ENCODE results near the gene PPP1R11.

DNA sequence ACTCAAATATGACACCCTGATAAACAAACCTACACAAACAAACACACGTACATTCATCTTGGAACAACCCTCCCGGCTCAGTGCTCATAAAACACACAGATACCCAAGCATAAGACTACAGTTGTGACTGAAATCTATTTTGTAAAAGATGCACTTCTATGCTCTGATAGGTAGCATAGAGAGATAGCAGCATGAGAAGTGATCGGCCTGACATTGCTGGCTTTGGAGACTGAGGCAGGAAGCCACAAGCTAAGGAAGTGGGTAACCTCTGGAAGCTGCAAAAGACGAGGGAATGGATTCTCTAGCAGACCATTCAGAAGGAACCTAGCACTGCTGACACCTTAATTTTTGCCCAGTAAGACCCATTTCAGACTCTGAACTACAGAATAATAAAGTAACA is 10.2 kb downstream of the PPP1R11 start:
- TF ChIP-seq, protein P1, sequence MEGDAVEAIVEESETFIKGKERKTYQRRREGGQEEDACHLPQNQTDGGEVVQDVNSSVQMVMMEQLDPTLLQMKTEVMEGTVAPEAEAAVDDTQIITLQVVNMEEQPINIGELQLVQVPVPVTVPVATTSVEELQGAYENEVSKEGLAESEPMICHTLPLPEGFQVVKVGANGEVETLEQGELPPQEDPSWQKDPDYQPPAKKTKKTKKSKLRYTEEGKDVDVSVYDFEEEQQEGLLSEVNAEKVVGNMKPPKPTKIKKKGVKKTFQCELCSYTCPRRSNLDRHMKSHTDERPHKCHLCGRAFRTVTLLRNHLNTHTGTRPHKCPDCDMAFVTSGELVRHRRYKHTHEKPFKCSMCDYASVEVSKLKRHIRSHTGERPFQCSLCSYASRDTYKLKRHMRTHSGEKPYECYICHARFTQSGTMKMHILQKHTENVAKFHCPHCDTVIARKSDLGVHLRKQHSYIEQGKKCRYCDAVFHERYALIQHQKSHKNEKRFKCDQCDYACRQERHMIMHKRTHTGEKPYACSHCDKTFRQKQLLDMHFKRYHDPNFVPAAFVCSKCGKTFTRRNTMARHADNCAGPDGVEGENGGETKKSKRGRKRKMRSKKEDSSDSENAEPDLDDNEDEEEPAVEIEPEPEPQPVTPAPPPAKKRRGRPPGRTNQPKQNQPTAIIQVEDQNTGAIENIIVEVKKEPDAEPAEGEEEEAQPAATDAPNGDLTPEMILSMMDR (IDR thresholded peaks at IDR 0.05): no peak
- no peak for TF ChIP-seq POLR2AphosphoS5 (IDR thresholded peaks at IDR 0.05; ENCODE audit: low read depth, low read length)
